Activated T-cell treated with anti-CD3 and anti-CD28 coated beads for 24 hours (primary cell): ENCODE data around the gene C22orf39.

Experiments
- DNase-seq: peaks from one replicate; pipeline ENCODE4 v3.0.0-alpha.2; 2020; ENCODE audit warnings: low read depth

The C22orf39 gene, protein sequence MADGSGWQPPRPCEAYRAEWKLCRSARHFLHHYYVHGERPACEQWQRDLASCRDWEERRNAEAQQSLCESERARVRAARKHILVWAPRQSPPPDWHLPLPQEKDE

DNA sequence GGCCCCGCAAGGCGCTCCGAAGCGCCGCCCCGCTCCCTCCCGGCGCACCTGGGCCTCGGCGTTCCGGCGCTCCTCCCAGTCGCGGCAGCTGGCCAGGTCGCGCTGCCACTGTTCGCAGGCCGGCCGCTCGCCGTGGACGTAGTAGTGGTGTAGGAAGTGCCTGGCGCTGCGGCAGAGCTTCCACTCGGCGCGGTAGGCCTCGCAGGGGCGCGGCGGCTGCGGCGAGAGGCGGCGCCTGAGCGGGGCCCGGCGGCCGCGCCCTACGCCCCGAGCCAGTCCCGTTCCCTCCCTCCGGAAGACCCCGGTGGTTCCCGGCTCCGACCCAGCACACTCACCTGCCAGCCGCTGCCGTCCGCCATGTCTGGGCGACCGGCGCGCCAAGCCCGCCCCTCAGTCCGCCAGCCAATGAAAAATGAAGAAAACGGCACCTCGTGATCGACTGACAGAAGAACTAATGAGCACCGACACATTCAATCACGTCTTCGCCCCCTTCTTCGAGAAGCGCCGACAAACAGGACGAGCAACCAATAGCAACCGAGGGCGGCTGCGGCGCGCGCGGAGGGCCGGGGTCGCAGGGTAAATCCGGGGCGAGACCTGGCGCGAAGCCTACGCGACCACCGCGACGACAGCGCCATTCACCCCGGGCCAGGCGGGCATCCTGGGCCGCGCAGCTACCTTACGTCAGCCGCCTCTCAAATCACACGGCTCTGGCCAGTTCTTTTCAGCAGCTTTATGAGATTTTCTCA is at the start of gene C22orf39:
TSS of gene C22orf39 (minus strand) at position 382 of the 746 bp plus-strand sequence. CDS start at position 359, 23 bp downstream.
- DNase-seq, result peak; percentile 87

- DNase-seq, result no peak
Observed at GRCh38 chr22:19497245-19497644, 49.7 kb upstream of the C22orf39 start.

DNA sequence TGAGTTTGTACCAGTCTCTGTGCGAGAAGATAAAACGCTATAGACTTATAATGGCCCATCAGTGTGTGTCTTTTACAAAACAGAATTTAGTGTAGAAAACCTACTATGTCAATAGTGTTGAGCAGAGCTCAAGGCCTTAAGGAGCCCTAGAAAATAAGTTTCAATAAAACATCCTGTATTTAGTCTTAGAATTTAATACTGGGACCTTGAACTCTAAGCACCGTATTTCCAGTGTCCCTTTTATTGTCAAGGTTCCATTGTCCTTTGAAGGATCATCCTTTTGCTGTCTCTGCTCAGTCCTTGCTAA is 48.8 kb upstream of the C22orf39 start:
- no peak for DNase-seq

- no peak for DNase-seq
Observed at GRCh38 chr22:19495562-19496323, 48.2 kb upstream of the C22orf39 start.

DNA sequence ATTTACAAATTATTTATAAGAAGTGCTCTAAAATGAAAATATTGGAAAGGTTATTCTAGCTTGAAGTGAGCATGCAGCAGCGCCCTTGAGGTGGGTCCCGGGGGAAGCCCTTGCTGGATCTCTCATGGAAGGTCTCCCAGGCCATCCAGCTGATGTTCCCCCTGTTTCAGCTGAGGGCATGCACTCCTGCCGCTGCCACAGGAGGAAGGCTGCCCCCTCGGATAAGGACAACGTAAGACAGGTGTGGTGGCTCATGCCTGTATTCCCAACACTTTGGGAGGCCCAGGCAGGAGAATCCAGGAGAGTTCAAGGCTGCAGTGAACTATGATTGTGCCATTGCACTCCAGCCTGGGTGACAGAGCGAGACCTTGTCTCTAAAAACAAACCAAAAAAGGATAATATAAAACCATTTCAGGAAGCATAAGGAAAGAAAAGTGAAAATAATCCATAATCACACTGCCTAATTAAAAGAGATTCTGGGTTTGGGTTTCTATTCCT is 47.2 kb upstream of the C22orf39 start:
- no peak for DNase-seq

DNA sequence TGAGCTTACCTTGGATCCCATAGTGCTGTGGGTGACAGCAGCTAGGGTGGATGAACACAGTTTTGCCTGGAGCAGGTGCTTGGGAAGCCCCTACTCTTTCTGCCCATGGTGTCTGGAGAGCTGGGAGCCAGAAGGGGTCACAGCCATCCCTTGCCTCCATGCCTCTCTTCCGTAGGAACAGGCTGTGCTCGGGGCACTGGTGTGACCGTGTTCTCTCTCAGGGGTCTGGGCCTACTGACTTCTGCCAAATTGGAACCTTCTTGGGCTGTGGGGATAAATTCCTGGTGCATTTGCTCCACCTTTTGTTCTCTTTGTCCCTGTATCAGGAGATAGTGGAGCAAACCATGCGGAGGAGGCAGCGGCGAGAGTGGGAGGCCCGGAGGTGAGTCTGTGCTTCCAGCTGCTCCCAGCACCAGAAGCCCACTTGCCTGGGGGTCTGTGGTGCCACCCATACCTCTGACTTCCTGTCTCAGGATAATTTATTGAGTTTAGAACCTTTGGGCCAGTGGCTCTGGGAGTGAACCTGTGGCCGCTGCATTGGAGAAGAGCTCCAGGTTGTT is 46.6 kb upstream of the C22orf39 start:
- no peak for DNase-seq

DNA sequence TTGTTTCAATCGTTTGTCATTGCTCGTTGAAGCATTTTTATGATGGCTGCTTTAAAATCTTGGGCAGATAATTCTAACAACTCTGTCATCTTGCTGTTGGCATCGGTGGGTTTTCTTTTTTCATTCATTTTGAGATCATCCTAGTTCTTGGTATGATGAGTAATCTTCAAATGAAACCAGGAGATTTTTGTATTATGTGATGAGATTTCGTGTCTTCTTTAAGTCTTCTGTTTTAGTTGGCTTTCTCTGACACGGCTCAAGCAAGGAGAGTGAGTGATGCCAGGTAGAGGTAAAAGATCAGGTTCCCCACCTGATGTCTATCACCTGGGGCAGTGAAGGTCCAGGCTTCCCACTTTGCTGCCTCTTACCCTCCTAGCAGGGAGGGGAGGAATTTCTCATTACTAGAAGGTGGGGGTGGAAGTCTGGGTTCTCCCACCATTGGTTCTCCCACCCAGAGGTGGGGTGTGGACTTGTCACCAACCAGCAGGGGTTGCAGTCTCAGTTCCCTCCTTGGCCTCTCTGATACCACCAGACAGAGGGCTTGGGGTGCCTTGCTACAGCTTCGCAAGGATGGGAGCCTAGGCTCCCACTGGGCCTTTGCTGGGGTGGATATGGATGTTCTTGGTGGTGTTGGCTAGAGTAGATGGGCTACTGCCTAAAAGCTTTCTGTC is 45.1 kb upstream of the C22orf39 start:
- no peak for DNase-seq

- DNase-seq, result no peak
Observed at GRCh38 chr22:19490628-19491230, 43.2 kb upstream of the C22orf39 start.

- no peak for DNase-seq
Observed at GRCh38 chr22:19488884-19489843, 41.7 kb upstream of the C22orf39 start.

DNA sequence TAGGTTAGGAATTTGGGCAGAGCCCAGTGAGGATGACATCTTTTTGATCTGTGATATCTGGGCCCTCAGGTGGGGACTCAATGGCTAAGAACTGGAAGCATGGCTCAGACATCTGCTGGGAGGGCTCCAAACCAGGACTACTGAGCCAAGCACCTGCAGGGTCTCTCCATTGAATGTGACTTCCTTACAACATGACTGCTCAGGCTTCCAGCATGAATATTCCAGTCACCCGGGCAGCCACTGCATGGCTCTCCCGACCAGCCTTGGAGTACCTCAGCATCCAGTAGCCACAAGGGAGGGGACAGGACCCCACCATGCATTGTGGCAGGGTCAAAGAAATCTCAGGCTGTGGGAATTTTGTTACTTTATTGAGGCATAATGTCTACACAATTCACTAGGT is 40.8 kb upstream of the C22orf39 start:
- DNase-seq, result no peak

DNA sequence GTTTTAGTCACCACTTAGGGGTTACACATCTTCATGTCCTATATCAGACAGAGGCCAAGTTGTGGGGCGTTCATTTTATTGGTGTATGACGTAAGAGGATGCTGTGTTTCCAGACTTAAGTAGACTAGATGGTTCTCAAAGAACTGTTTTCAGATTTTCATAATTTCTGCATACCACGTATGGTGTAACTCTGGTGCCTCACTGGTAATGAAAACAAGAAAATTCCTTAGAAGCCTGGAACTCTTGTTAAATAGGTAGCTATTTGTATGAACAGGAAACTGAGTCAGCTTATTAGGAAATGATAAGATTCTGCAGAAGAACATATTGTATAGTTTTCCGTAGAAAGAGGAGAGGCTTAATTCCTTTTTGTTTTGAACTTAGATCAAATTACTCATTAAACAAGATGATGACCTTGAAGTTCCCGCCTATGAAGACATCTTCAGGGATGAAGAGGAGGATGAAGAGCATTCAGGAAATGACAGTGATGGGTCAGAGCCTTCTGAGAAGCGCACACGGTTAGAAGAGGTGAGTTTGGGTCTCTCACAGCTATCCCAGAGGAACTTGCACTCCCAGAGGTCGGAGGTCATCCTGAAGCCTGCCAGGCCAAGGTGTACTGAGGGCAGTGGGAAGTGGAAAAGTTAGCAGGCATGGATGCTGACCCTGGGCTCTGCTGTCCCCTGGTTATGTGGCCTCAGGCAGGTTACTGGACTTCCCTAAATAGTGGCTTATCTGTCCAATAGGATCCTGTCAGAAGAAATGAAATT is 36.2 kb upstream of the C22orf39 start:
- no peak for DNase-seq

GRCh38 chr22:19482297-19482696 is 34.8 kb upstream of the C22orf39 start:
- no peak for DNase-seq

- DNase-seq, result no peak
Observed at GRCh38 chr22:19480789-19481188, 33.3 kb upstream of the C22orf39 start.

DNA sequence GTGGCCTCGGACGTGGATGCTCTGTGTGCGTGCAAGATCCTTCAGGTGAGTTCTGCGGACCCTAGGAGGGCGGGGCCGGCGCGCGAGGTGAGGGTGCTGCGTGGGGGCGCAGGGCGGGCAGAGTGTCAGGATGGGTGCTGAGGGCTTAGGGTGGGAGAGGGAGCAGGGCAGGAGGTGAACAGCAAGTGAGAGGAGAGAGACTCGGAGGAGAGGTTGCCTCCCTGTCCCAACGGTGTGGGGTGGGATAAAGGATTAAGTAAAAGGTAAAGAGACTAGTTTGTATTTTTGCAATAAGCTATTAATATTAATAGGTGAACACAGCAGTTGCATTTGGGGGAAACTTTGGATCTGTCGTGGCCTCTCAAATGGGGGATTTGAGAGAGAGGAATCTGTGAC is 32.7 kb upstream of the C22orf39 start:
- DNase-seq, result no peak

- peak; percentile 92 for DNase-seq
Observed at GRCh38 chr22:19479355-19480172, 32.1 kb upstream of the C22orf39 start, which contains the start of gene CDC45. Gene CDC45 (plus strand): TSS chr22:19479920. CDS start chr22:19479969, 49 bp downstream.

GRCh38 chr22:19478901-19479354 is 31.4 kb upstream of the C22orf39 start, which contains the start of gene UFD1:
Gene UFD1 (minus strand): TSS chr22:19479193. CDS start chr22:19479085, 108 bp downstream.
- peak; percentile 70 for DNase-seq

- no peak for DNase-seq
Observed at GRCh38 chr22:19478045-19478900, 30.8 kb upstream of the C22orf39 start.
